Measurements from ENCODE around the gene BNC2. TPM values are rescaled to one million over a fixed set of nuclear protein-coding genes. Genes with fewer than 3 reads are reported as not detected.

BNC2 gene
- total RNA-seq, 2 donors from 2014 or later: 3.9 to 19.3 TPM

DNA sequence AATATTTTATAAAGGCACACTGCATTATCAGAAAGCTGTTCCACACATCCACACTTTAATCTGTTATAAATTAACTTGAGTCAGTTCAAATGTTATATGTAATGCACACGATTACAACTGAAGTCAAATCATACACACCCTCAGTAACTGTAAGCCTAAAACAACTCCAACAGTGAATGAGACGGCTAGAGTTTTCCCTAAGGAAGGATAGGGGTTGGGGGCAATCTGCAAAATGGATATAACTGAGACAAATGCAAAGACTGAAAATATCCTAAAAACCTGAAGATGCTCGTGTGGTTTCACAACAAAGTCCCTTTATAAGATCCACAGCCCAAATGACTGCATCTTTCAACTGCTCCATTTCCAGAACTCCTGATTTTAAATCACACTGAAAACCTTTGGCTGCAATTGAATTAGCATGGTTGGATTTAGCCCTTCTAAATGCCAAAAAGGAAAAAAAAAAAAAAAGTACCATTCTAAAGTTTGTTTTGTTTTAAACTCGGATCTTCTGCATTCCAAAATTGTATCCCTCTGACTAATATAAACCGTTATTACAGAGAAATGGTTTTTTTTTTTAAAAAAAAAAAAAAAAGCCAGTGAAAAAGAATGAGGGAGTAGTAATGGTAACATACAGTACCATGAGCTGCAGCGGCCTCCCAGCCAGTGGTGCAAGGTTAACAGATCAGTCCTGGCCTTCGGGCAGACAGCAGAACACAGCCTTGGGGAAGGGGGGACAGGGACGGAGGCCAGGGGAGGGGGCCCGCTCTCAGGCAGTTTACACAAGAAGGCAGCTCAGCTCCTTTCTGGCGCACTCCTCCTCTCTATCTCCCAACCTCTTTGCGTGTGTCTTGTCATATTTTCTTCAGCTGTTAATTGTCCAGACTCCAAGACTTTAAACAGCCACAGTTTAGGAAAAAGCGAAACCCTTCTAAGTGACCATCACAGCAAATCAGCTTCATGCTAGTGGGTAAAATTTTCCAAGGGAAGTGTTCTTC, 166.1 kb downstream of the BNC2 start:
- DNase-seq: peak; percentile 15 to 40

DNA sequence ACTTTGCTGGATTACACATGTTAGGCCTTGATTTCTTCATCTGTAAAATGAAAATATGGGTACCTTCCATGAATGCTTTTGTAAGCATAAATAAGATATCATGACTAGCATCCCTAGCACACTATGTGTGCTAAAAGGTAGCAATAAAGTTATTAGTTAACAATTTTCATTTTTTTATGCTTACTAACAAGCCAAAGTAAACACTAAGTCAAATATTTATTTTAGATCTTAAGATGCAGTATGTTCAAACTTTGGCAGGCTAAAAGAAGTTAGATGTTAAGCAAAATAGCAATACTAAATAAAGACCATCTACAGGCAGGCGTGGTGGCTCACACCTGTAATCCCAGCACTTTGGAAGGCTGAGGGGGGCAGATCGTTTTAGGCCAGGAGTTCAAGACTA, 169.1 kb downstream of the BNC2 start:
- DNase-seq: no peak
- intact Hi-C loops (cut with DNase I, micrococcal nuclease): no loop called here
- ATAC-seq: no peak

More for the DNA sequence above, 166.1 kb downstream of the BNC2 start:
- intact Hi-C loops (cut with DNase I, micrococcal nuclease): no loop called here
- ATAC-seq: no peak

DNA sequence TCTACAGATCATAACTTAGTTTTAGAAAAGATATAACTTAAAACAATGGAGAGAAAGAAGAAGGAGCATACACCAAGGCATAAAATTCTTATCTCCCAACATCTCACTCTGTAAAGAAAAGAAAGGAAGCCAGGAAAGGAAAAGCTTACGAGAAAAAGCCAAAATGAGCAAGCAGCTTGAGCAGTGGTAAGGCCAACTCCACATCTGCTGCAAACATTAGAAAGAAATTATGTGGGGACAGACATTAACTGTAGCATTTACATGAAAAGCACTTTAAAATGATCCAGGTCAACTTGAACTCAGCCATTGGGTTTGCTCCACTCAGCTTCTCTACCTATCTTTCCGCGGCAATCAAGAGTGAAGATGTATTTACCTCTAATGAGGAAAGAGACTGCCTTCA, 176.9 kb downstream of the BNC2 start:
- no peak for ATAC-seq
- DNase-seq: no peak
- intact Hi-C loops (cut with DNase I, micrococcal nuclease): no loop called here

DNA sequence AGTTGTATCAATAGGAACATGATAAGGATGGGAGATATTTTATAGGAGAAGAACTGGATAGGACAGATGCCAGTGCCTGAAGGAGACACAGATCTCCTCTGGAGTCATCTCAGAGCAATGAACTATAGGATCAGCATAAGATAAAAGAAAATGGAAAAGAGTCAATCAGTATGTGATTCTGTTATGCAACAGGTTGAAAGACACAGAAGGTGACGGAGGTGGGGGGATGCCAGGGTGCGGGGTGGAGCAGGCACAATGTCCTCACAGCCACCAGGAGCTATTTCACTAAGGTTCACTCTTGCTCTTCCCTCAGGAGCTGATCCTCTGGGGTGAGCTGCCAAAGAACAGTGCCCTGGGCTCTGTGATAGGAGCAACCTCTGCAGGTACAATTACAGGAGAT, 179.8 kb downstream of the BNC2 start:
- ATAC-seq (no peak), DNase-seq (no peak)
- intact Hi-C loops (cut with DNase I, micrococcal nuclease): no loop called here

DNA sequence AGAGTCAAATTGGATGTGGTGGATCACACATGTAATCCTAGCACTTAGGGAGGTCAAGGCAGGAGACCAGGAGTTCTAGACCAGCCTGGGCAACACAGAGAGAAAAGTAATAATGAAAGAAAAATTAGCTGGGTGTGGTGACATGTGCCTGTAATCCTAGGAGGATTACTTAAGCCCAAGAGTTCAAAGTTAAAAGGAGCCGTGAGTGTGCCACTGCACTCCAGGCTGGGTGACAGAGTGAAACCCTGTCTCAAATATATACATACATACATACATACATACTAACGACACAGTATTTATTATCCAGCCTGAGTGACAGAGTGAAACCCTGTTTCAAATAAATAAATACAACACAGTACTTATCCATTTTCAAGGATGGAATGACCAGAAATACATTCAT, 180.3 kb downstream of the BNC2 start:
- ATAC-seq: no peak
- intact Hi-C loops (cut with DNase I, micrococcal nuclease): no loop called here
- no peak for DNase-seq

DNA sequence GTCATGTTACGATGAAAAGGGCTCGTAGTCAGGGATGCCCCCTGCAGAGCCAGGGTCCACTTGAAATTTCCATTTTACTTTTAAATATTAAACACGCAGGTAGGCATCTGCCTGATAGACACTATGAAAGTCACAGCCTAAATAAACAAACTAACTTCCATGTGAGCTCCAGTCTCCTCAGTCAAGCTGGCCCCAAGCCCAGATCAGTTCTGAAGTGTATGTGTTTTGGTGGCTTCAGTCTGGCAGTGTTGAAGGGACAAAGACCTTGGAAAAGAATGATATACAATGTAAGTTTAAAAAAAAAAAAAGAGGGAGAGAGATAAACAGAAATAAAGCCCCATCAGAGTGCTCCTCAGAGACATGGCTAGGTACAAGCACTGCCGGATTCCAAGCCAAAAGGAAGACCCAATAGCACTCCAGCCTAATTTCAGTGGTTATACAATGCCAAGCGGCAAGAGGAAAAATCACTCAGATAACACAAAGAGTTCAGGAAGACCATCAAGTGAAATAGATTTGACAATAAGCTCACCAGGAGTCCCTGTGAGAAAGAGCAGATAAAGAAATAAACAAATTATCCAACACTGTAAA, 181.0 kb downstream of the BNC2 start:
- no peak for DNase-seq
- no peak for ATAC-seq
- intact Hi-C loops (cut with DNase I, micrococcal nuclease): no loop called here

DNA sequence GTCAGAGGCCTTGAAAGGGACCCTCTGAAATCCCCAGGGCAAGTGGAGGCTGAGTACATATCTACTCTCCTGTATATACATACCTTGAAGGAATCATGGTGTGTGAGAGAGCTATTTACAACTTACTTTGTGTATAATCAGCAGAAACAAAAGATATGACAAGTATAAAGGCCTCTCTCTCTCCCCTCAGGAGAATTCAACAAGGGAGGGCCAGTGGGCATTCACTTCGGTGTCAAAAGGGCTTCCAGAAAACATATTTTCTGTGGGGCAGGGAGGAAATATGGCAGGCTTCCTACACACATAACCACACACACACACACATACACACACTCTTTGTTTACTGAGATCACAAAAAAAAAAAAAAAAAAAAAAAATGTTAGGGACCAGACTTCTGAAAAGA, 181.7 kb downstream of the BNC2 start:
- intact Hi-C loops (cut with DNase I, micrococcal nuclease): no loop called here
- no peak for ATAC-seq
- DNase-seq: no peak

DNA sequence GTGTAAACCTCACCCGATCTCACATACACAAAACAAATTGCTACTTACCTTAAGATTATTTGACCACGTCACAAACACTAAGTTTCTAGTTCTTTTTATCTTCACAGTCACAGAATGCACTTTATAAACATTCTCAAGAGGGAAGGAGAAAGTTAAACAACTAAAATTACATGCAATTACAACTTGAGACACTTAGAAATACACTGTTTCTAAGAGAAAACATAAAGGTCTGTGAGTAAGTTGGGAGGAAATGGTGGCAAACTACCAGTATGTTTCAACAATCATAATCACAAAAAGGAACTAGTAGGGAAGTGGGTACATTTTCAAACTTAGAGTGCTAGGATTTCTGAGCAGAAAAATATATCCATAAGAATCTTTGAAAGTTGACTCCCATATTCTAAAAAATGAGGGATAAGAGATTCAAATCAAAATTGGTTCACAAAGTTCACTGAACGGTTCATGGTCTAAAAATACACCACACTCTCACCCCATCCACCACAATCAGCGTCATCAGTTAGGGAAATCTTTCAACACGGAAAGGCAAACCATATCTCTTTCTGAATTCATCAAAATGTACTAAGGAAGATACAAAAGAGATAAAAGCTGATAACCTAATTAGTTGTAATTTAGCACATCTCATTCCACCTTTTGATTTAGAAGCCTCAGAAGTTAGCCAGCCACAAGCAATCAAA, 182.6 kb downstream of the BNC2 start:
- DNase-seq (no peak), ATAC-seq (no peak)
- intact Hi-C loops (cut with DNase I, micrococcal nuclease): no loop called here

DNA sequence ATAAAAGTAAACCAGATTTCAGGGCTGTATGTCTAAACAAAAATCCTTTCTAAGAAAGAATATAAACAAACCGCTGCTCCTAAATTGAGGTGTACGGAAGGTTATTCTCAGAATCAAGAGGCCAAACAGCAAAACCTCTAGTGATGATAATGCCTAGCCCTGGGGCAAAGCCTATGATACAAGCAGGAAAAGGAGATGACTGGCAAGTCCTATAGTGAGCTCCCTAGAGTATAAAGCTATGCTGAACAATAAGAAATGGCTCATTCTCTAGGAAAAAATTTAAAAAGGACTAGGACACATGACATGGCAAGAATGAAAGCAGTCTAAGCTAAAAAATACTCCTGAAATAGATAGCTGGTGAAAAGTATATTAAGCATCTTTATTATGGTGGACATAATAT, 187.1 kb downstream of the BNC2 start:
- DNase-seq (no peak), ATAC-seq (no peak)
- intact Hi-C loops (cut with DNase I, micrococcal nuclease): no loop called here

DNA sequence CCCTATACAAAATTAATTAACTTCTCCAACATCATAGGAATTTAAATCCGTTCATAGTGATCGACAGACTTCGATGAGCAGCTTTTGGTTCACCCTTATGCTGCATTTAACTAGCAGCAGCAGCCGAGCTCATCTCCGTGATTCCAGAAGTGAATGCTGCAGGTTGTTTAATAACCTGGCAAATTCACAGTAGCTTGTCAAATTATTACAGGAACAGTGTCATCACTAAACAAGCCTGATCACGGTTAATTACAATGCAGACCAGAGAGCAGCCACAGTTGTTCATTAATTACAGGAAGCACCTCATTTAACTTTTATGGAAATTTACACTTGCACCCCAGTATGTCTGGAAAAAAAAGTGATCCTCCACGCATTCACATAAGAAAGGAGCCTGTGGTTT, 188.2 kb downstream of the BNC2 start:
- intact Hi-C loops (cut with DNase I, micrococcal nuclease): no loop called here
- DNase-seq (no peak), ATAC-seq (no peak)

DNA sequence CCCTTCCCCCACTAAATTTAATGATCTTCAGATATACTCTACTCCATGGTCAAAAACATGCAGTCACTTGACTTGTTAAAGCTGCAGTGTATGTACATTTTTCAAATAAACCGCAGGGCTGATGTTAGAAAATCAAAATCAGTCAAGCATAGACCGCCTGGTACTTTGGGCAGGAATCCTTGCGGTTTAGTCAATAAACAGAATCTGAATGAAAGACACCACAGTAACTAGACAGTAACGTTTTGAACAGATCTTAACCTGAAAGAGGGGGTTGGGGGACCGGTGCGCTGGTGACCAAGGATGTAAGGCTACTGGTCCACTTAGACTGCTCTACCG, 188.8 kb downstream of the BNC2 start:
- intact Hi-C loops (cut with DNase I, micrococcal nuclease): no loop called here
- DNase-seq: no peak
- ATAC-seq: no peak

DNA sequence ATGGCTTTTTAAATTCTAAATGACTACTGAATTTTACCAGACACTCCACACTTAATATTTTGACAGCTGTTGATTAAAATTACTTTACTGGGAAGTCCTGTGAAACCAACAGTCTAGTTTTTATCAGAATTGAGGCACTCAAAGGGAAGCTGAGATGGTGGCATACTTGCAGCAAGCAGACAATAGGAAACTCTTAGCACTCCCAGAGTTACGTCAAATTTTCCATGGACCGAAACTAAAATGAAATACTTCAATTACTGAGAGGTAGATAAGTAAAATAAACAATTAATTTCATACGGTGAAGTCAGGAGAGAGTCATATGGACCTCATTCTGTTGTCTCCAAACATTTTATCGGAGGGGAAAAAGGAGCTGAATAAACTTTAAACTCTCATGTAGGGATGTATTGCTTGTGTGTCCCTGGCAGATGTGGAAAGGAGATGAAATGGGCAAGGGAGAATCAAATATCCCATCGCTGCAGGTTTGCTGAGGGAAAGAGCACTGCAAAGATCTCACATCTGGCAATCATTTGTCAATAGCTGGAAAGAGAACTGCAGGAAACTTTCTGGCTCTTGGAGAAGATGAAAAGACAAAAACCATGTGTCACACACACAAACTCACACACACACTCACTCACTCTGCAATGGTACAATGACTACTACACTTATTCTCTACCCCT, 189.4 kb downstream of the BNC2 start:
- DNase-seq (no peak), ATAC-seq (no peak)
- intact Hi-C loops (cut with DNase I, micrococcal nuclease): no loop called here

DNA sequence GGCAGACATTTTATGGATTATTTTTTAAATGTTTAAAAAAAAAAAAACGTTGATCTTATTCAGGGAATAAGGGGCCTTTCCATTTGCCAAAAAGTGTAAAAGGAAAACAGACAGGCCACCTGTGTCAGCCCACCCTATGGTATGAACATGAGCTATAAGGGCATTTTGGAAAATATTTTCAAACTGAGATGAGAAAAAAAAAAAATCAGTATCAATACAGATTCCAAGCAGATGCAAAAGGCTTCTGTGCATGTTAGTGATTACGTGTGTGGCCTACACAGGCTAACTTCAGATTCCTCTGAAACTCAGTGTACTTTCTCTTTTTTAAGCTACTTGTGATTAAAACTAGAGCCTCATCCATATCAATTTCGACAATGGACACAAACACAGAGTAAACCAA, 189.9 kb downstream of the BNC2 start:
- DNase-seq (no peak), ATAC-seq (no peak)
- intact Hi-C loops (cut with DNase I, micrococcal nuclease): no loop called here

DNA sequence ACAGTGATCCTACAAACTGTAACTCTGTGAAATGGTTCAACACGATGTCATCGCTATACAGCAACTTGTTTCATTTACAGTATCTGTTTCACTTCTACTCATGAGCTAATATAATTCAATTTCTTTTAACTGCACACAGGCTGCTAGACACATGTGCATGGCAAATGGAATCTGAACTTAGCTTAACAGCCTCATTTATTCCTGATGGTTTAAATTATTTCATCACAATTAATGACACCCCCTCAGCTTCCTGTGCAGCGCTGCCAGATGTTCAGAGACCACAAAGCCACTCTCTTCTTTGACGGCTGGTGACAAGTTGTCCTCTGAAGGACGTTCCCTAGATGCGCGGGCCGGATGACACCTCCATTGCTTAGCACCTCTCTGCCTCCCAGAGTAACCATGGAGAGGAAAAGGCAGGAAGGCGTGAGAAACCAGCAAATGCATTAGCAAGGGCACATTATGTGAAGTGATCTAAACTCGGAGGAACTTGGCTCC, 191.1 kb downstream of the BNC2 start:
- ATAC-seq (no peak), DNase-seq (no peak)
- intact Hi-C loops (cut with DNase I, micrococcal nuclease): no loop called here

DNA sequence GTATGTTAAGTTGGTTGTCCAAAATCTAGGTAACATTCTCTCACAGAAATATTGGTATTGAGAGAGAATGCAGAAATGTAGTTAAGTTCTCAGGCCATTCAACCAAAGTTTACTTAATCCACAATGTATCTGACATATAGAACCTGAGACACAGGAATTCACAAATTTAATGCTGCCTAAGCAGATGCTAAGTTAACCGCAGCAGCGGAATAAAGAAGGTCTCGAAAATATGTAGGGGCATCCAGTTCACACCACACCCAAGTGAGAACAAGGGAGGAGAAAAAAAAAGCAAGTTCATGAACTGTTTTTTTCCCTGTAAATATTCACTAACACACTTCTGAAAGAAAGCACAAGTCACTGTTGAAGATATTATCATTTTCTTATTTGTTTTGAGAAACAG, 194.0 kb downstream of the BNC2 start:
- intact Hi-C loops (cut with DNase I, micrococcal nuclease): no loop called here
- DNase-seq (no peak), ATAC-seq (no peak)

DNA sequence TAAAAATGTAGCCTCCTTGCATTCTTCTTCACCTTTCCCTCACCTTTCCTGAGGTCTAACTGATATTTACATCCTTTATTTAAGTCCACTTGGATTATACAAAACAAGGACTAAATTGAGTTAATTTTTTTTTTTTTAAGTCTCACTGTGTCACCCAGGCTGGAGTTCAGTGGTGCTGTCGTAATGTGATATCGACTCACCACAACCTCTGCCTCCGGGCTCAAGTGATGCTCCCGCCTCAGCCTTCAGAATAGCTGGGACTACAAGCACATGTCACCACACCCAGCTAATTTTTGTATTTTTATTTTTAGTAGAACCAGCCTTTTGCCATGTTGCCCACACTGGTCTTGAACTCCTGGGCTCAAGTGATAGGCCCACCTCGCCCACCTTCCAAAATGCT, 195.3 kb downstream of the BNC2 start:
- no peak for ATAC-seq
- no peak for DNase-seq
- intact Hi-C loops (cut with DNase I, micrococcal nuclease): no loop called here

DNA sequence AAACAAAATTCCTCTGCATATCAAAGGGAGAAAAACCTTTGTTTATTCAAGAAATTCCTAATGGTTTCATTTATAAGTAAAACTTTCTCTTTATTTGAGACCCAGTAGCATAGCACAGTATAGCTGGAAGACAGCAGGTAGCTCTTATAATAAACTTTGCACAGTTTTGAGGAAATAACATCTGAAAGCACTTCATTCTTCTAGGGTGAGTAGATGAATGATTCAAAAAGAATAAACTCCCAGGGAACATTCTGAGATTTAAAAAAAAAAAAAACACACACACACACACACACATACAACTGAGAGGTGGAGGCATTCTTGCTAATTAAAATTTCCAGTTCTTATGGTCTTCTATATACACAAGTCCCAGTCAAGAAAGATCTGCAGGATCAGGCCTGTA, 197.3 kb downstream of the BNC2 start:
- intact Hi-C loops (cut with DNase I, micrococcal nuclease): no loop called here
- ATAC-seq: no peak

DNA sequence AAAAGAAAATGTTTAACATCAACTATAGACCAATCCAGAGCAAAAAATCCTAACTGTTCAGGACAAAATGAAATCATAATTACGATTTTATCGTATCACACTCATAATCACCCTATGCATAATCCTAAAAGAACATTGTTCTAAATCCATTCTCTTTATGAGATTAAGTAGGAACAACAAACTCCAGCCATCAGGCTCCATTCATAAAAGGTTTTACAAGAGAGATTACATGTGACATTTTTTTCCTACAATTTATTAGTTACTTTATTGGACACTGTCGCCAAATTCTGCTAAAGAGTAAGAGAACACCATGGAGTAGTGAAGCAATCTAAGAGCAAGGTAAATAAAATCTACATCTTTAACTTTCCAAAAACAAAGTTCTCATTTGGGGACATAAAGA, 198.0 kb downstream of the BNC2 start:
- intact Hi-C loops (cut with DNase I, micrococcal nuclease): no loop called here
- no peak for ATAC-seq
- no peak for DNase-seq

More for the DNA sequence above, 197.3 kb downstream of the BNC2 start:
- DNase-seq: no peak

DNA sequence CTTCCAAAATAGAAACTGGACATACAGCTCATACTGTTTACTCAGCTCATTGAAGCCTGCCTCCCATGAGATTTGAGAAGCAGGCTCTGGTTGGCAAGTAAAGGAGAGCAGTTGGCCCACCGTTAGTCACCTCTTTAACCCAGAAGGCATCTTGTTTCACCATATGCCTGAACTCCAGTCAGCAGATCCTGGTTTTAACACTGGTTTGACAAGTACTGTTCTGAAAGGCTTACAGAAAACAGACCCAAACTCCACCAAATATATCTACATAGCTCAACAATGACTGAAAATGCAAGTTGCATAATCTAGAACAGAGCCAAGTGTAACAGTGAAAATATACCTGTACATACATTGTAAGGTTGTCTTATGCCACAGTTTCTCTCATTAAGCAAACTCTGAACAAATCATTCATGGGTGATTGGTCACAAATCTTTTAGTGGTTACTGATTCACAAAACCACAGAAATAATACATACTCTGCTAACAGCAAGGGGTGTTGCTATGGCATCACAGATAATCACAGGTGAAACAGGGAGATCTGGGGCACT, 198.8 kb downstream of the BNC2 start:
- intact Hi-C loops (cut with DNase I, micrococcal nuclease): no loop called here
- DNase-seq: no peak

More for the DNA sequence above, 198.8 kb downstream of the BNC2 start:
- ATAC-seq: no peak
